ENCODE measurements around the gene TSPAN3. TPM values are rescaled to one million over a fixed set of nuclear protein-coding genes. Genes with fewer than 3 reads are reported as not detected.

The TSPAN3 gene
- total RNA-seq, 6 experiments from 2014 or later, result 35.6 to 103 (median 63.2) TPM

DNA sequence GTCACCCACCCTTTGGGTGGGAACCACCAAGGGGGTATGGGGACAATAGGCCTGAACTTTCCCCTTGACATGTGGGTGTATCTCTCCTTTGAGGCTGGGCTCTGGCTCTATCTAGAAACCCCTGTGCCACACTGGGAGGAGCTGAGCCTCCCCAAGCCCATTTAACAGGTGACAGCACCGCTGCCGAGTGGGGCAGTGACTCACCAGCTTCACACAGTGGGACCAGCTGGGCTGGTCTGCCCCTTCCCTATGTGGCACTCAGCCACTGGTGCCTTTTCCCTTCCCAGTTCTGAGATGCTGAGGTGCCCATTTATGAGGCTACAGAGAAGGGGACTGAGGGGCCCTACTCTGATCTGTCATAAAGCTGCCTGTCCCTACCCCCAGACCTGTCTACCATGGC, 70.9 kb downstream of the TSPAN3 start:
- ATAC-seq (no peak), DNase-seq (peak in 2 of 3 donors; percentile 21 to 30)
- no peaks in the 10 kb centered on the region for H3K9me3 ChIP-seq
- no peak overlapping the region for H3K4me3 ChIP-seq
- TF ChIP-seq, protein P1, sequence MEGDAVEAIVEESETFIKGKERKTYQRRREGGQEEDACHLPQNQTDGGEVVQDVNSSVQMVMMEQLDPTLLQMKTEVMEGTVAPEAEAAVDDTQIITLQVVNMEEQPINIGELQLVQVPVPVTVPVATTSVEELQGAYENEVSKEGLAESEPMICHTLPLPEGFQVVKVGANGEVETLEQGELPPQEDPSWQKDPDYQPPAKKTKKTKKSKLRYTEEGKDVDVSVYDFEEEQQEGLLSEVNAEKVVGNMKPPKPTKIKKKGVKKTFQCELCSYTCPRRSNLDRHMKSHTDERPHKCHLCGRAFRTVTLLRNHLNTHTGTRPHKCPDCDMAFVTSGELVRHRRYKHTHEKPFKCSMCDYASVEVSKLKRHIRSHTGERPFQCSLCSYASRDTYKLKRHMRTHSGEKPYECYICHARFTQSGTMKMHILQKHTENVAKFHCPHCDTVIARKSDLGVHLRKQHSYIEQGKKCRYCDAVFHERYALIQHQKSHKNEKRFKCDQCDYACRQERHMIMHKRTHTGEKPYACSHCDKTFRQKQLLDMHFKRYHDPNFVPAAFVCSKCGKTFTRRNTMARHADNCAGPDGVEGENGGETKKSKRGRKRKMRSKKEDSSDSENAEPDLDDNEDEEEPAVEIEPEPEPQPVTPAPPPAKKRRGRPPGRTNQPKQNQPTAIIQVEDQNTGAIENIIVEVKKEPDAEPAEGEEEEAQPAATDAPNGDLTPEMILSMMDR (IDR thresholded peaks at IDR 0.05), result no peak
- TF ChIP-seq POLR2A (IDR thresholded peaks at IDR 0.05), result no peak
- no peaks in the 10 kb centered on the region for H3K27me3 ChIP-seq
- no CpG with 5 or more reads among the region's 2 CpGs for WGBS (ENCODE audit: insufficient coverage, low coverage, low lambda C conversion rate, missing lambda C conversion rate)
- no peaks in the 10 kb centered on the region for H3K4me1 ChIP-seq
- no peaks in the 10 kb centered on the region for H3K36me3 ChIP-seq
- H3K27ac ChIP-seq, result no peak overlapping the region
- intact Hi-C loops (cut with DNase I), result no loop called here

DNA sequence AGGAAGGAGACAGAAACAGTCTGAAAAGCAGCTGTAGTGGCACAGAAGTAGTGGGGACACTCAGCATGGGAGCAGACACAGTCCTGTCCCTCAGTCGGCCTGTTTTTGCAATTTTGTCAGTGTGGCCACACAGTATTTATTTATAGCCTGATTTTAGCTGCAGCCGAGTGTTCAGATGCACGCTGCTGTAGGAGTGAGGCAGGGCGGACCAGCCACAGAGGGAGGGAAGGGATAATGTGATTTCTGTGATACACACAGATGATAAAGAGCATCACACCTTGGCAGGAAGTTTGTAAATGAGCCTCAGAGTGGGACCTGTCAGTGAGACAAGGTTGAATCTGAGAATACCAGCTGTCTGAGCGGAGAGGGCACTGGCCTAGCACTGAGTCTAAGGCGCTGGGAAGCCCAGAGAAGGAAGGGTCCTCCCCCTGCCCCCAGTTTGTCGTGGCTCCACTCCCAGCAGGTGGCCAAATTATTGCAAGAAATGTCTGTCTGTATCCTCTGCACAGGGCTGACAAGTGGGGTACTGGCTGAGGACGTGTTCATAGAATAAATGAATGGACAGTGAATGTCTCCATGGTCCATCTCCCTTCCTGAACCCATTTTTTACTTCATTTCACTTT, 72.1 kb downstream of the TSPAN3 start:
- no peak overlapping the region for H3K27ac ChIP-seq
- peak in 2 of 3 donors; percentile 4 to 34 for DNase-seq

DNA sequence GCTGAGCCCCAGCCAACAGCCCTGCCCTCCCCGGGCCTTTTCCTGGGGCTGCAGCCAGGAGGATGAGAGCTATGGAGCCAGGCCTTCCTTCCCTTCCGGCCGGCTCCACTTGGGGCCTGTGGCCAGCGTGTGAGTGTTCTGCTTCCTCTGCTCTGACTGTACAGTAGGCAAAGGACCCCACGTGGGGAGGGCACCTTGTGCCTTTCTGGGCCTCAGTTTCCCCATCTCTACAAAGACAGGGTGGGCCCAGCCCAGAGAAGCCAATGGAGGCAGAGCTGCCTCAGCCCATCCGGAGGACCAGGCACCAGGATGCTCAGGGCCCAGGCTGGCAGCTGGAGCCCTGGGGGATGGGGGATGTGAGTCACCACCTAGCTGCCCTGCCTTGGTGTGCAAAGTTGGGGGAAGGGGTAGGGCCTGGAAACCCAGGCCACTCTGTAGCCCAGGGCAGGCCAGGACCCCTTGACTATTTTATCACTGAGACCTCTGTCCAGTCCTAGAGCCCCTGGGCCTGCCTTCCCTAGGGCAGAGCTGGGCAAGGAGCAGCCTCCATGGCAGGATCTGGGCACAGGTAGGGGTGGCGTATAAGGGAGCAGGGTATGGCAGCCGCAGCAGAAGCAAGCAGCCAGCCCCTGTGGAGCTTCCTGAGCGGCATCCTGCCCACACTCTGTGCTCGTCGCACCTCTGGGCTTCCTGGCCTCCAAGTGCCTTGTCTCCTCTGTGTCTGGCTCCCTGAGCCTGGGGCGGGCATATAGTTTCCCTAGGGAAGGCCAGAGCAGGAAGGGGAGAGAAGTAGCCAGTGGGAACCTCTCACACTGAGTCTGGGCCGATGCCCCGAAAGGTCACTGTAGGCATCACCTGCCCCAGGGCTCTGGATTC, 74.1 kb downstream of the TSPAN3 start:
- peak; percentile 38 to 64 (median 45) for ATAC-seq
- H3K27ac ChIP-seq, result peak overlapping the region in 1 of 3 donors; percentile 28
- H3K9me3 ChIP-seq, result no peaks in the 10 kb centered on the region
- peak overlapping the region; percentile 5 to 24 (median 10) for H3K4me3 ChIP-seq
- no peaks in the 10 kb centered on the region for H3K27me3 ChIP-seq
- peak in 2 of 3 donors; percentile 44 to 58 for DNase-seq
- TF ChIP-seq POLR2A (IDR thresholded peaks at IDR 0.05), result no peak
- TF ChIP-seq, protein P1 (IDR thresholded peaks at IDR 0.05), result no peak
- intact Hi-C loops (cut with DNase I), result no loop called here
- no peaks in the 10 kb centered on the region for H3K4me1 ChIP-seq
- WGBS (ENCODE audit: insufficient coverage, low coverage, low lambda C conversion rate, missing lambda C conversion rate), result 30% methylated on average over 2 of the region's 14 CpGs
- H3K36me3 ChIP-seq, result no peaks in the 10 kb centered on the region

More for the DNA sequence above, 72.1 kb downstream of the TSPAN3 start:
- ATAC-seq, result no peak
- TF ChIP-seq, protein P1 (IDR thresholded peaks at IDR 0.05), result no peak
- no peak for TF ChIP-seq POLR2A (IDR thresholded peaks at IDR 0.05)
- Histone ChIP-seq H3K9me3 (no peaks in the 10 kb centered on the region), H3K27me3 (no peaks in the 10 kb centered on the region), H3K4me3 (no peak overlapping the region), H3K36me3 (no peaks in the 10 kb centered on the region), H3K4me1 (no peaks in the 10 kb centered on the region)
- 41% methylated on average over 5 of the region's 8 CpGs for WGBS (ENCODE audit: insufficient coverage, low coverage, low lambda C conversion rate, missing lambda C conversion rate)
- intact Hi-C loops (cut with DNase I), result no loop called here

DNA sequence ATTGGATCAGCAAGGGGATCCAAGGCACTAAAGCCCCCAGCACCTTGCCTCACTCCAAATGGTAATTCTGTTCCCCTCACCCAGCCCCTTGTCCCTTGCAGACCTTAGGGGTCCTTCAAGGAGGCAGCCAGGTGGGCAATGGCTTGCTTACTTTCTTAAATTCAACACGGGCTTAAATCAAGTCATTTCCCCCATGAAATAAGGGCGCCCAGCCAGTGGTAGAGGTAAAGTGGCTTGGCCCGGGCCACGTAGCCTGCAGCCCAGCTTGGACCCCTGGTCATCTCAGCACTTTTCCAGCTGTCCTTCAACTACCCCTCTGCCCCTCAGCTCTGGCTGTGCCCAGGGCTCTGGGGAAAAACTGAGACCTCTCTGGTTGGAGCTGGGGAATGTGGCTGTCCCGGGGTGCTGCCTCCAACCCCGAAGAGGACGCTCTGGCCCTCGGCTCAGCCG, 74.8 kb downstream of the TSPAN3 start:
- TF ChIP-seq, protein P1 (IDR thresholded peaks at IDR 0.05), result no peak
- TF ChIP-seq POLR2A (IDR thresholded peaks at IDR 0.05), result no peak
- WGBS (ENCODE audit: insufficient coverage, low coverage, low lambda C conversion rate, missing lambda C conversion rate), result no CpG with 5 or more reads among the region's 9 CpGs
- H3K4me3 ChIP-seq, result peak overlapping the region; percentile 5 to 24 (median 10)

More for the DNA sequence above, 74.8 kb downstream of the TSPAN3 start:
- DNase-seq, result no peak
- Histone ChIP-seq H3K27me3 (no peaks in the 10 kb centered on the region), H3K36me3 (no peaks in the 10 kb centered on the region), H3K9me3 (no peaks in the 10 kb centered on the region), H3K4me1 (no peaks in the 10 kb centered on the region), H3K27ac (peak overlapping the region in 1 of 3 donors; percentile 28)
- intact Hi-C loops (cut with DNase I), result no loop called here
- ATAC-seq, result no peak
